ENCODE data around the gene MEA1.

DNA sequence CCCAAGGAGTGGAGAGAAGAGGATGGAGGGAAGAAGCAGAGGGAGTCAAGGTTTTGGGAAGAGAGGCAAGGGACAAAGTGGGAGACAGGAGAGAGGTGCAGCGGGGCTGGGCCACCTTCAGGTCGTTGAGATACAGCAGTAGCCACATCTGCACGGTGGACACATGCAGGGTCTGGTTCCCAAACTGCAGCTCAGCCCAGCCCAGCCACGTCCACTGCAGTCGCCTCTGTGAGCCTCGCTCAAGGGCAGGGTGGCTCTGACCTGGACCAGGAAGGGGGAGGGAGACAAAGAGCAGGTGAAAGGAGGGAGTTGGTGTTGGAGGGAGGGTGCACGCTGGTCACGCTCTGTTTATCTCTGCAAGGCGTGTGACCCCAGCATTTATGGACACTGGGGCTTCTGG is 25.0 kb upstream of the MEA1 start:
- TF ChIP-seq POLR2A (IDR thresholded peaks at IDR 0.05) (no peak), EP300 (IDR thresholded peaks at IDR 0.05; ENCODE audit: low read depth) (no peak)
- TF ChIP-seq, protein P1, sequence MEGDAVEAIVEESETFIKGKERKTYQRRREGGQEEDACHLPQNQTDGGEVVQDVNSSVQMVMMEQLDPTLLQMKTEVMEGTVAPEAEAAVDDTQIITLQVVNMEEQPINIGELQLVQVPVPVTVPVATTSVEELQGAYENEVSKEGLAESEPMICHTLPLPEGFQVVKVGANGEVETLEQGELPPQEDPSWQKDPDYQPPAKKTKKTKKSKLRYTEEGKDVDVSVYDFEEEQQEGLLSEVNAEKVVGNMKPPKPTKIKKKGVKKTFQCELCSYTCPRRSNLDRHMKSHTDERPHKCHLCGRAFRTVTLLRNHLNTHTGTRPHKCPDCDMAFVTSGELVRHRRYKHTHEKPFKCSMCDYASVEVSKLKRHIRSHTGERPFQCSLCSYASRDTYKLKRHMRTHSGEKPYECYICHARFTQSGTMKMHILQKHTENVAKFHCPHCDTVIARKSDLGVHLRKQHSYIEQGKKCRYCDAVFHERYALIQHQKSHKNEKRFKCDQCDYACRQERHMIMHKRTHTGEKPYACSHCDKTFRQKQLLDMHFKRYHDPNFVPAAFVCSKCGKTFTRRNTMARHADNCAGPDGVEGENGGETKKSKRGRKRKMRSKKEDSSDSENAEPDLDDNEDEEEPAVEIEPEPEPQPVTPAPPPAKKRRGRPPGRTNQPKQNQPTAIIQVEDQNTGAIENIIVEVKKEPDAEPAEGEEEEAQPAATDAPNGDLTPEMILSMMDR (IDR thresholded peaks at IDR 0.05) = no peak

Data from transverse colon (tissue), 3 donors.